IMR-90 (cell line): ENCODE results near the gene LYRM9.

Experiments used
- CTCF ChIP-seq: conservative IDR thresholded peaks from 2 replicates; pipeline ENCODE4 v1.5.1; 2012; ENCODE audit warnings: mild to moderate bottlenecking, low read depth, low read length, improper control_type of control experiment
- POLR2A ChIP-seq: IDR thresholded peaks from 2 replicates; pipeline ENCODE4 v1.6.1; 2012; ENCODE audit warnings: mild to moderate bottlenecking, low read depth, low read length
- RAD21 ChIP-seq: IDR thresholded peaks from 2 replicates; pipeline ENCODE4 v1.6.1; 2012; ENCODE audit warnings: low read length, improper control_type of control experiment
- RFX5 ChIP-seq: IDR thresholded peaks from 2 replicates; pipeline ENCODE4 v1.8.0; 2012; ENCODE audit warnings: low read depth, mild to moderate bottlenecking, low read length, moderate library complexity
- USF2 ChIP-seq: fragments of 150-350 bp; IDR thresholded peaks from 2 replicates; pipeline ENCODE4 v1.6.1; 2017; ENCODE audit warnings: mild to moderate bottlenecking, antibody characterized with exemption, low read length, low read depth

GRCh38 chr17:27846042-27846655 lies 47.0 kb downstream of the LYRM9 start:
- TF ChIP-seq RAD21 (no peak), USF2 (no peak), CTCF (no peak), POLR2A (no peak), RFX5 (no peak)
